Loucy (cell line): ENCODE data around the gene NKX1-2.

ENCODE experiments used
- H2AFZ ChIP-seq: fragments of 200-600 bp; sonication (generic); 2 replicates; pipeline ENCODE4 v1.6.0; 2016; ENCODE audit warnings: antibody characterized with exemption, mild to moderate bottlenecking, low read length, moderate library complexity
- H3F3A ChIP-seq: fragments of 200-600 bp; 2 replicates; pipeline ENCODE4 v1.6.0; 2016; ENCODE audit warnings: antibody characterized with exemption, low read depth, mild to moderate bottlenecking
- H3K27me3 ChIP-seq: fragments of 200-600 bp; sonication (generic); 2 replicates; pipeline ENCODE4 v1.6.1; 2014; ENCODE audit warnings: low read length, mild to moderate bottlenecking; ENCODE audit not compliant: insufficient read depth, poor library complexity, severe bottlenecking
- H3K36me3 ChIP-seq: fragments of 200-600 bp; sonication (generic); 2 replicates; pipeline ENCODE4 v1.6.1; 2016; ENCODE audit warnings: low read length; ENCODE audit not compliant: insufficient read depth
- H3K4me1 ChIP-seq: fragments of 200-600 bp; sonication (generic); 2 replicates; pipeline ENCODE4 v1.5.1; 2014; ENCODE audit warnings: low read length, mild to moderate bottlenecking; ENCODE audit not compliant: insufficient read depth, poor library complexity, severe bottlenecking
- H3K4me2 ChIP-seq: fragments of 200-600 bp; sonication (generic); 2 replicates; pipeline ENCODE4 v1.6.0; 2014; ENCODE audit warnings: antibody characterized with exemption, low read length, low read depth, mild to moderate bottlenecking; ENCODE audit not compliant: poor library complexity, severe bottlenecking
- H3K4me3 ChIP-seq: fragments of 200-600 bp; sonication (generic); 2 replicates; pipeline ENCODE4 v1.5.1; 2014; ENCODE audit warnings: low read length, mild to moderate bottlenecking, mixed read lengths; ENCODE audit not compliant: poor library complexity, severe bottlenecking
- H3K79me2 ChIP-seq: fragments of 200-600 bp; sonication (generic); 2 replicates; pipeline ENCODE4 v1.6.1; 2014; ENCODE audit warnings: low read length; ENCODE audit not compliant: insufficient read depth
- H3K9ac ChIP-seq: fragments of 200-600 bp; sonication (generic); 2 replicates; pipeline ENCODE4 v1.6.0; 2014; ENCODE audit warnings: mild to moderate bottlenecking, low read depth, low read length, moderate library complexity; ENCODE audit not compliant: poor library complexity, severe bottlenecking
- H3K9me2 ChIP-seq: fragments of 200-600 bp; sonication (generic); replicated peaks from 2 replicates; pipeline ENCODE4 v1.6.1; 2016; ENCODE audit warnings: low read depth, low read length, mixed read lengths
- H3K9me3 ChIP-seq: fragments of 200-600 bp; sonication (generic); 2 replicates; pipeline ENCODE4 v1.6.1; 2014; ENCODE audit warnings: mild to moderate bottlenecking, antibody characterized with exemption, low read length, low read depth; ENCODE audit not compliant: insufficient read depth
- H4K20me1 ChIP-seq: fragments of 200-600 bp; sonication (generic); 2 replicates; pipeline ENCODE4 v1.6.0; 2014; ENCODE audit warnings: antibody characterized with exemption, low read length, mild to moderate bottlenecking; ENCODE audit not compliant: insufficient read depth, poor library complexity, severe bottlenecking
- CTCF ChIP-seq: fragments of 200-600 bp; sonication (generic); conservative IDR thresholded peaks from 2 replicates; pipeline ENCODE4 v1.5.1; 2014; ENCODE audit warnings: mild to moderate bottlenecking, antibody characterized with exemption, low read length
- EZH2phosphoT487 ChIP-seq: fragments of 200-600 bp; IDR thresholded peaks from 2 replicates; pipeline ENCODE4 v1.6.1; 2018; ENCODE audit warnings: antibody characterized with exemption, mild to moderate bottlenecking, moderate library complexity, borderline replicate concordance

The NKX1-2 gene

GRCh38 chr10:124423813-124424212 lies 26.0 kb downstream of the NKX1-2 start:
- H4K20me1 ChIP-seq, result no peaks in the 10 kb centered on the region
- no peak overlapping the region for H2AFZ ChIP-seq
- TF ChIP-seq EZH2phosphoT487 (no peak), CTCF (no peak)

GRCh38 chr10:124422742-124423141 lies 27.1 kb downstream of the NKX1-2 start:
- TF ChIP-seq CTCF (no peak), EZH2phosphoT487 (no peak)
- Histone ChIP-seq H3K9ac (no peak overlapping the region), H4K20me1 (peaks cover 2% of the 10 kb centered on the region), H3K4me2 (no peak overlapping the region), H2AFZ (no peak overlapping the region), H3K4me1 (peaks cover 3% of the 10 kb centered on the region), H3K79me2 (peaks cover 4% of the 10 kb centered on the region), H3F3A (no peaks in the 10 kb centered on the region), H3K36me3 (no peaks in the 10 kb centered on the region), H3K4me3 (no peak overlapping the region), H3K27me3 (no peaks in the 10 kb centered on the region), H3K9me2 (no peaks in the 10 kb centered on the region), H3K9me3 (no peaks in the 10 kb centered on the region)

More at GRCh38 chr10:124423813-124424212, 26.0 kb downstream of the NKX1-2 start:
- Histone ChIP-seq H3K9me3 (no peaks in the 10 kb centered on the region), H3F3A (no peaks in the 10 kb centered on the region), H3K36me3 (no peaks in the 10 kb centered on the region), H3K4me2 (no peak overlapping the region), H3K27me3 (no peaks in the 10 kb centered on the region), H3K9ac (no peak overlapping the region), H3K4me3 (no peak overlapping the region), H3K4me1 (no peaks in the 10 kb centered on the region), H3K9me2 (no peaks in the 10 kb centered on the region), H3K79me2 (no peaks in the 10 kb centered on the region)

GRCh38 chr10:124420254-124420653 lies 29.6 kb downstream of the NKX1-2 start:
- Histone ChIP-seq H2AFZ (no peak overlapping the region), H3F3A (no peaks in the 10 kb centered on the region), H3K79me2 (peaks cover 21% of the 10 kb centered on the region), H3K9me2 (no peaks in the 10 kb centered on the region), H3K4me2 (no peak overlapping the region), H3K27me3 (no peaks in the 10 kb centered on the region), H3K4me3 (no peak overlapping the region), H3K4me1 (peaks cover 25% of the 10 kb centered on the region), H4K20me1 (peaks cover 10% of the 10 kb centered on the region), H3K9me3 (no peaks in the 10 kb centered on the region), H3K36me3 (no peaks in the 10 kb centered on the region), H3K9ac (no peak overlapping the region)
- TF ChIP-seq CTCF (no peak), EZH2phosphoT487 (no peak)
